Dedifferentiated amniotic fluid mesenchymal stem cell (primary cell): ENCODE data around the gene ZNF28.
"Not testable (repeated sequence)": the region's sequence is repeated elsewhere in the genome, so short reads cannot be mapped to it uniquely, and the experiment has no call there.

ENCODE experiments used
- DNase-seq: peaks from one replicate; pipeline ENCODE4 v3.0.0-alpha.2; 2016; ENCODE audit errors: extremely low spot score

Gene ZNF28

GRCh38 chr19:52778811-52779210 is 42.6 kb downstream of the ZNF28 start:
- no peak for DNase-seq

- DNase-seq: not testable (repeated sequence)
Measured at GRCh38 chr19:52756447-52756846, 65.0 kb downstream of the ZNF28 start.

- no peak for DNase-seq
Measured at GRCh38 chr19:52749780-52750179, 71.7 kb downstream of the ZNF28 start.

GRCh38 chr19:52748336-52748950 is 73.0 kb downstream of the ZNF28 start:
- DNase-seq: peak; percentile 34
